Trophoblast cell (in vitro differentiated cells and primary cell): Measurements from ENCODE around the gene ZFP57. TPM values are rescaled to one million over a fixed set of nuclear protein-coding genes. Genes with fewer than 3 reads are reported as not detected.

ENCODE experiments used
- DNase-seq, 2 donors: peaks; one replicate each; pipeline ENCODE4 v3.0.0-alpha.2; 2016
- H2AFZ ChIP-seq: 2 replicates; pipeline ENCODE4 v1.6.1; 2013; ENCODE audit warnings: low read length, moderate library complexity, mild to moderate bottlenecking; ENCODE audit not compliant: insufficient read depth, poor library complexity
- H2AK5ac ChIP-seq: 2 replicates; pipeline ENCODE4 v1.6.1; 2013; ENCODE audit warnings: mild to moderate bottlenecking, low read length
- H2BK120ac ChIP-seq: 2 replicates; pipeline ENCODE4 v1.6.1; 2013; ENCODE audit warnings: low read length, mild to moderate bottlenecking, moderate library complexity; ENCODE audit not compliant: insufficient read depth, poor library complexity
- H2BK12ac ChIP-seq: 2 replicates; pipeline ENCODE4 v1.6.1; 2013; ENCODE audit warnings: mild to moderate bottlenecking, low read length, moderate library complexity
- H2BK5ac ChIP-seq: 2 replicates; pipeline ENCODE4 v1.6.1; 2013; ENCODE audit warnings: low read length, low read depth, moderate library complexity, mild to moderate bottlenecking; ENCODE audit not compliant: poor library complexity
- H3K14ac ChIP-seq: 2 replicates; pipeline ENCODE4 v1.6.1; 2013; ENCODE audit warnings: mild to moderate bottlenecking, low read length
- H3K18ac ChIP-seq: 2 replicates; pipeline ENCODE4 v1.6.1; 2013; ENCODE audit warnings: mild to moderate bottlenecking, low read length
- H3K23ac ChIP-seq: 2 replicates; pipeline ENCODE4 v1.6.1; 2013; ENCODE audit warnings: low read length
- H3K27ac ChIP-seq: 2 replicates; pipeline ENCODE4 v1.5.1; 2013; ENCODE audit warnings: low read depth, mild to moderate bottlenecking, inconsistent platforms, low read length, moderate library complexity
- H3K27me3 ChIP-seq: 2 replicates; pipeline ENCODE4 v1.6.1; 2013; ENCODE audit warnings: inconsistent platforms, mild to moderate bottlenecking, low read length, moderate library complexity; ENCODE audit not compliant: insufficient read depth
- H3K36me3 ChIP-seq, 2 experiments: 1 replicate in 1 of 2; 2 replicates in 1 of 2; pipeline ENCODE4 v1.6.1; 2013; ENCODE audit warnings: low read length in 2 of 2, mild to moderate bottlenecking in 2 of 2, moderate library complexity in 1 of 2; ENCODE audit not compliant: insufficient read depth in 2 of 2, control insufficient read depth in 1 of 2
- H3K4ac ChIP-seq: 2 replicates; pipeline ENCODE4 v1.6.1; 2013; ENCODE audit warnings: low read depth, mild to moderate bottlenecking, low read length, moderate library complexity
- H3K4me1 ChIP-seq, 2 experiments: 1 replicate in 1 of 2; 2 replicates in 1 of 2; pipeline ENCODE4 v1.6.1; 2013; ENCODE audit warnings: low read length in 2 of 2, mild to moderate bottlenecking in 2 of 2, moderate library complexity in 1 of 2; ENCODE audit not compliant: insufficient read depth in 2 of 2, control insufficient read depth in 1 of 2
- H3K4me2 ChIP-seq: 2 replicates; pipeline ENCODE4 v1.6.1; 2013; ENCODE audit warnings: inconsistent platforms, mild to moderate bottlenecking, low read length, moderate library complexity
- H3K4me3 ChIP-seq: 2 replicates; pipeline ENCODE4 v1.5.1; 2013; ENCODE audit warnings: mild to moderate bottlenecking, low read depth, low read length, inconsistent platforms
- H3K79me1 ChIP-seq: one replicate; pipeline ENCODE4 v1.6.1; 2013; ENCODE audit warnings: low read length
- H3K79me2 ChIP-seq: 2 replicates; pipeline ENCODE4 v1.6.1; 2013; ENCODE audit warnings: low read length, mild to moderate bottlenecking; ENCODE audit not compliant: control insufficient read depth, insufficient read depth, poor library complexity
- H3K9ac ChIP-seq: 2 replicates; pipeline ENCODE4 v1.6.1; 2013; ENCODE audit warnings: mild to moderate bottlenecking, low read length
- H3K9me3 ChIP-seq: 2 replicates; pipeline ENCODE4 v1.6.1; 2013; ENCODE audit warnings: low read depth, mild to moderate bottlenecking, control low read depth, inconsistent platforms, low read length; ENCODE audit not compliant: insufficient read depth
- H4K12ac ChIP-seq: 2 replicates; pipeline ENCODE4 v1.6.1; 2013; ENCODE audit warnings: low read depth, mild to moderate bottlenecking, low read length, moderate library complexity
- H4K8ac ChIP-seq: 2 replicates; pipeline ENCODE4 v1.6.1; 2013; ENCODE audit warnings: low read depth, mild to moderate bottlenecking, low read length, moderate library complexity
- H4K91ac ChIP-seq: one replicate; pipeline ENCODE4 v1.6.1; 2013; ENCODE audit warnings: low read depth, mild to moderate bottlenecking, low read length, moderate library complexity
- WGBS: extraction: QIAGEN DNeasy Blood & Tissue Kit; methylation state at CpG from one replicate; pipeline ENCODE4 v1.1.7; 2013; ENCODE audit warnings: missing lambda C conversion rate; ENCODE audit not compliant: insufficient read length, insufficient coverage; ENCODE audit errors: extremely low coverage; 5-methylcytosine and 5-hydroxymethylcytosine counted together
- polyA plus RNA-seq: library from polyadenylated mRNA; stranded (reverse); fragments of 200-250 nt; gene quantifications from 2 replicates; pipeline ENCODE4 v1.2.3, GENCODE V29; 2013

Gene ZFP57
- 0.38 and 0.71 TPM in 2 replicates for polyA plus RNA-seq

- H3K23ac ChIP-seq, result no peak within 1 kb of the TSS
- no peak for DNase-seq
- H3K36me3 ChIP-seq, result no peaks in the 10 kb centered on the region
- no peak within 1 kb of the TSS for H3K9ac ChIP-seq
- H3K9me3 ChIP-seq, result peaks cover 4% of the 10 kb centered on the region
- no peak within 1 kb of the TSS for H2AFZ ChIP-seq
- WGBS, result no CpG with 5 or more reads among the region's 31 CpGs
- H3K18ac ChIP-seq, result no peak within 1 kb of the TSS
- peaks cover 5% of the 10 kb centered on the region for H3K79me1 ChIP-seq
- no peak within 1 kb of the TSS for H3K4me3 ChIP-seq
- H2AK5ac ChIP-seq, result peak within 1 kb of the TSS; percentile 53
- peak within 1 kb of the TSS; percentile 58 for H4K91ac ChIP-seq
- no peak within 1 kb of the TSS for H3K14ac ChIP-seq
- H4K8ac ChIP-seq, result peak within 1 kb of the TSS; percentile 57
- H3K27ac ChIP-seq, result no peak within 1 kb of the TSS
- no peaks in the 10 kb centered on the region for H3K79me2 ChIP-seq
- H2BK5ac ChIP-seq, result no peak within 1 kb of the TSS
- no peak within 1 kb of the TSS for H3K4ac ChIP-seq
- H4K12ac ChIP-seq, result peak within 1 kb of the TSS; percentile 56
- no peak within 1 kb of the TSS for H3K4me2 ChIP-seq
- peaks cover 10 to 15% of the 10 kb centered on the region in 2 experiments for H3K4me1 ChIP-seq
- no peak within 1 kb of the TSS for H2BK120ac ChIP-seq
- peak within 1 kb of the TSS; percentile 75 for H2BK12ac ChIP-seq
- H3K27me3 ChIP-seq, result no peaks in the 10 kb centered on the region
Measured at GRCh38 chr6:29680904-29681303, at the start of gene ZFP57. TSS of gene ZFP57 (minus strand) at chr6:29681152. CDS start at chr6:29677003, 4,149 bp downstream.

GRCh38 chr6:29730575-29731126 lies 49.7 kb upstream of the ZFP57 start:
- no peak overlapping the region for H2AFZ ChIP-seq
- no peak overlapping the region for H2AK5ac ChIP-seq
- WGBS, result no CpG with 5 or more reads among the region's 7 CpGs
- no peaks in the 10 kb centered on the region for H3K79me2 ChIP-seq
- H4K12ac ChIP-seq, result no peak overlapping the region
- no peak overlapping the region for H3K4me2 ChIP-seq
- H3K4ac ChIP-seq, result no peak overlapping the region
- no peak overlapping the region for H3K14ac ChIP-seq
- no peak overlapping the region for H3K4me3 ChIP-seq
- no peaks in the 10 kb centered on the region for H3K4me1 ChIP-seq
- H2BK120ac ChIP-seq, result no peak overlapping the region
- H3K27ac ChIP-seq, result no peak overlapping the region
- H4K8ac ChIP-seq, result no peak overlapping the region
- H3K18ac ChIP-seq, result no peak overlapping the region
- H3K9ac ChIP-seq, result no peak overlapping the region
- H2BK12ac ChIP-seq, result no peak overlapping the region
- H3K9me3 ChIP-seq, result no peaks in the 10 kb centered on the region
- no peaks in the 10 kb centered on the region for H3K36me3 ChIP-seq
- no peak overlapping the region for H4K91ac ChIP-seq
- H3K79me1 ChIP-seq, result no peaks in the 10 kb centered on the region
- no peaks in the 10 kb centered on the region for H3K27me3 ChIP-seq
- no peak for DNase-seq
- H3K23ac ChIP-seq, result no peak overlapping the region
- no peak overlapping the region for H2BK5ac ChIP-seq

- H3K27me3 ChIP-seq, result peaks cover 7% of the 10 kb centered on the region
- H3K36me3 ChIP-seq, result no peaks in the 10 kb centered on the region
- no peak overlapping the region for H3K14ac ChIP-seq
- no peak overlapping the region for H2AK5ac ChIP-seq
- H4K91ac ChIP-seq, result no peak overlapping the region
- H3K4me3 ChIP-seq, result no peak overlapping the region
- H2BK5ac ChIP-seq, result no peak overlapping the region
- H3K4me2 ChIP-seq, result no peak overlapping the region
- DNase-seq, result no peak
- H4K12ac ChIP-seq, result no peak overlapping the region
- H2BK12ac ChIP-seq, result no peak overlapping the region
- no peak overlapping the region for H2BK120ac ChIP-seq
- no CpG with 5 or more reads among the region's 6 CpGs for WGBS
- H3K79me2 ChIP-seq, result no peaks in the 10 kb centered on the region
- no peak overlapping the region for H3K23ac ChIP-seq
- H3K9me3 ChIP-seq, result no peaks in the 10 kb centered on the region
- no peak overlapping the region for H4K8ac ChIP-seq
- H3K9ac ChIP-seq, result no peak overlapping the region
- H2AFZ ChIP-seq, result no peak overlapping the region
- no peak overlapping the region for H3K18ac ChIP-seq
- H3K4me1 ChIP-seq, result no peaks in the 10 kb centered on the region
- no peak overlapping the region for H3K27ac ChIP-seq
- H3K79me1 ChIP-seq, result no peaks in the 10 kb centered on the region
- no peak overlapping the region for H3K4ac ChIP-seq
Measured at GRCh38 chr6:29729774-29730328, 48.9 kb upstream of the ZFP57 start.

GRCh38 chr6:29728875-29729270 lies 47.9 kb upstream of the ZFP57 start:
- Histone ChIP-seq H3K14ac (no peak overlapping the region), H4K12ac (no peak overlapping the region), H3K79me2 (no peaks in the 10 kb centered on the region), H2AFZ (no peak overlapping the region), H3K79me1 (no peaks in the 10 kb centered on the region), H3K4me1 (no peaks in the 10 kb centered on the region), H4K91ac (no peak overlapping the region), H3K23ac (no peak overlapping the region), H3K4ac (no peak overlapping the region), H3K9ac (no peak overlapping the region), H3K9me3 (no peaks in the 10 kb centered on the region), H4K8ac (no peak overlapping the region), H3K27me3 (peaks cover 15% of the 10 kb centered on the region), H2BK5ac (no peak overlapping the region), H3K36me3 (no peaks in the 10 kb centered on the region), H2BK12ac (no peak overlapping the region), H3K4me3 (no peak overlapping the region), H3K27ac (no peak overlapping the region), H3K18ac (no peak overlapping the region), H2BK120ac (no peak overlapping the region), H3K4me2 (no peak overlapping the region), H2AK5ac (no peak overlapping the region)
- DNase-seq, result no peak
